HG03565 (cell line): Measurements from ENCODE around the gene TGFBRAP1.

Source experiments
- ATAC-seq: cut with Tn5 transposase; IDR thresholded peaks from one replicate; pipeline ENCODE4 v1.9.1; 2021; ENCODE audit warnings: mild to moderate bottlenecking, moderate library complexity; ENCODE audit not compliant: unreplicated experiment

The TGFBRAP1 gene

DNA sequence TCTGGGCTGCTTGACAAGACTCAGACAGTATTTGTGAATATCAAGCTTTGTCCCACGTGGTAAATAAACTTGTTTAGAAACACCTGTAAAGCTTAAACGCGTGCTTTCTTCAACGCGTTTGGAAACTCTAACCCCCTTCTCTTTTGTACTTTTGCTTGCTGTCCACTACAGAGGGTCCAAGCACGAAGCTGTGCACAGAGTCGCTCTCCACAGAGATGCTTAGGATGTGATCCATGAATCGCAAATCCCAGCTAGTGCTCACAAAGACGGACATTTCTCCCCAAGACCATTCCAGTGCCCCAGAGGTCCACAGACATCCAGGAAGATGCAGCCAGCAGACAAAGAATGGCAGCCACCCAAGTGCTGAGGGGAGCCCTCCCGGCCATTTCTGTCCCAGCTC, 88.1 kb downstream of the TGFBRAP1 start, which contains the start of gene GPR45:
Gene GPR45 (plus strand): TSS at position 301 of the 400 bp plus-strand sequence. CDS start 116 bp downstream, outside the sequence.
- ATAC-seq, result no peak

DNA sequence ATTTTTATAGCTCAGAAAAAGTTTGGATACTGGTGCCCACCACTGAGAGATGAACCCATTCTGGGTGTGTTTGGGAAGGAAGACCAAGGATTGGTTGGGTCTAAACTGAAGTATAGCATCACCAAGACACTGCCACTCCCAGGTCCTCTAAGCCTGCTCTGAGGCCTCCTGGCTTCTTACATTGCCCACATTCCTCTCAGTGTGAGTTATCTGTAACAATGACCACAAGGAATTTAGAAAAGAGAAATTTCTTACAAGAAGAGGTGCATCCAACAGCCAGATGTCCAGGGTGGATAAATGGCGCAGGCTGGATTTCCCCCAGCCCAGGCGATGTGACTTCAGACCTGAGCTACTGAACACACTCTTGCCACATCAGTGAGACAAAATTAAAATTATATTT, 89.6 kb downstream of the TGFBRAP1 start:
- no peak for ATAC-seq

DNA sequence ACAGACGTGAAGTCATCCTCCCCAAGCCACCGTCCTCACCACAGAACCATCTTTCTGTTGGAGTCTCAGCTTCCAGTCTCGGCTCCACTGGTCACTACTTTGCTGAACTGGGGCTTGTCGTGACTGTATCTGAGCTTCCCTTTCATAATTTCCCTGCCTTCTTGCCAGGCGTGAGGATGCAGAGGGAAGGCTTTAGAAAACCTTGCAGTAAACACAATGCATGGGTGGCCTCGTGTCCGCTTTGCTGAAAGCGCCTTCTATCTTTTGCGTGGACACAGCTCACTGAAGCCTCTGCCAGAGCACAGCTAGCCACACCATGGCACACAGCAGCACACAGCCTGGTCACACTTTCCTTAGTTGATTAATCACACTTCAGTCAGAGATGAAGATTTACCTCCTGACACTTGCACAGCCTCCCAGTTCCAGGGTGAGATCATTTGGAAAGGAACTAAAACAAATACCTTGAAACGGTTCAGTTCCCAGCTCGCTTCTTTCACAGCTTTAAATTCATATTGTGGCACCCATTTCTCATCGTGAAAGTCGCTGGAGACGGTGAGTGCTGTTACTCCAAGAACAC, 90.8 kb downstream of the TGFBRAP1 start:
- ATAC-seq, result no peak

DNA sequence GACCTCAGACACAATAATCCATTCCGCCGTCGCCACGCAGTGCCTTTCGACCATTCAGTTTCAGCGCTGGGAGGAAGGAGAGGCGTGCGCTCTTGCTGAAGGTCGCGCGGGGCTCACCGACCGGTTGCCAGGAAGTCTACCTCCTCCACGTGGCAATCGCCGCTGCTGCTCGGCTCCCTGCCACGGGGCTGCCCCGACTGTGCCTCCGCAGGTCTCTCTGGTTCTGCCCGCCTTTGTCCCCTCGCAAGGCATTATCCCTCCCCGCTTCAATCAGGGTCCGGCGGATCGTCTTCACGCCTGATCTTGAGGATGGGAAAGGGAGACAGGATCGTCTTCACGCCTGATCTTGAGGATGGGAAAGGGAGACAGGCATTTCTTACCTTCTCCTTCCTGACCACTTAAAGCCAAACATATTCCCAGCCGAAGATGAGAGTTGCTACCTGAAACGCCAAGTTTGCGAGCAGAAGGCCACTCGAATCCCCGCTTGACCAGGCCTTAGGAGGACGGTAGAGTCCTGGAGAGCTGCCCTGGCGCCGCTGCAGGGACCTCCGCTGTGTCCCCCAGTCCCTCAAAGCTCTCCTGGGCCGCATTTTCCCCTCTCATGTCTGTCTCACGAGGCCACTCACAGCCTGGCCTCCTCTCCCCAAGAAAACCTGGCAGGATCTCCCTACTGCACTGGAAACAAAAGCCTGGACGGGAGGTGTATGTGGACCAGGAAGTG, 92.3 kb downstream of the TGFBRAP1 start:
- ATAC-seq, result no peak

DNA sequence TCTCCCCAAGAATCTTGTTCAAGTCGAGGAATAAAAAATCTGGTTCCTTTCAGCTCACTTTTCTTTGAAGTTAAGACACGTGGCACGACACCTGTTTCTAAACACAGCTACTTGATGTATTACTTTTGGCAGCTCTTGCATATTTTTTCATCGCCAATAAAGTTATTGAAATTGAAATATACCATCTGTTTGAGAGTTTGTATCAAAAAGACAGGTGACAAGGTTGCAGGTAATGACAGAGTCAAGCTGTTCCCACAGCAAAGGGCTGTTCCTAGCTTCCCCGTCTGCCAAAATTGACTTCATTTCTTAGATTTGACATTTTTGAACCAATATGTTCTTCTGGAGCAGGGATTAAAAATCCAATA, 93.5 kb downstream of the TGFBRAP1 start:
- no peak for ATAC-seq

DNA sequence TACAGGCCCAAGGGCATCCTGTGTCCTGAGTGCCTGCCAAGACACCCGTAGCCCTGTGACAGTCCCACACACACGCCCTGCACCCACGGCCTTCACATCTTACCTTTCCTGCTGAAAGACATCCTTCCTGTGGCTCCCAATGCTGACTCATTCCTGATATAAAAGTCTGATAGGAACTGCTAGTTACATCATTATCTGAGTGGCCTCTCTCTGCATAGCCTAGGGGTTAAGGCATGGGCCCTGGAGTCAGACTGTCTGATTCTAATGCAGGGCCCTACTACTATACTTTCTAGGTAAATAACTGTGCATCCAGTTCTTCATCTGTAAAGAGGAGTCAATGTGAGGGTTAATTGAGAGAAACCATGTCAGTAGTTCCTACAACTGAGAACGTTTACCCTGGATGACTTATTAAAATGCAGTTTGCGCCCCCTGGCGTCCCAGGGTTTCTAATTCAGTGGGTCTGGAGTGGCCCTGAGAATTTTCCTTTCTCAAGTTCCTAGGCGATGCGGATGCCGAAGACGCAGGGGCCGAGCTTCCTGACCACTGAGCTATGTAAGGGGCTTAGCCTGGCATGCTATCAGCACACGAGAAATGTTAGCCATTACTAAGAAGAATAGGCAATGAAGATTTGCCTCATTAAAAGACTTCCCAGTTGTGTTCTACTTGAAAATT, 94.0 kb downstream of the TGFBRAP1 start:
- peak; percentile 65 for ATAC-seq

DNA sequence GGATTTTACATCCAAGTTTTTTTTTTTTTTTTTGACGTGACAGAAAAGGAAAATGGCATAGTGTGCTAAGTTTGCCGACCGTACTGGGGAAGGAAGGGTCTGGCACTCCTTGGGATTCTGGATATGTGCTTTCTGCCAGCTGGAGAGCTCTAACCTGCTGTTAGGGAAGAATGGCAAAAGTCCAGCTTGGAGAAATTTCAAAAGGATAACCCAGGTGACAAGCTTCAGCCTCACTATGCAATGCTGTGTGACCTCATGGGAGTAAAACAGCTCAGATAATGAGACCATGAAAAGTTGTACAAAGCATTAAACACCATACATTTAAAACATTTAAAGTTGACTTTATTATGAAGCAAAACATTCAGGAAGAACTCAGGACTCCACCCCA, 98.3 kb downstream of the TGFBRAP1 start:
- ATAC-seq, result no peak

DNA sequence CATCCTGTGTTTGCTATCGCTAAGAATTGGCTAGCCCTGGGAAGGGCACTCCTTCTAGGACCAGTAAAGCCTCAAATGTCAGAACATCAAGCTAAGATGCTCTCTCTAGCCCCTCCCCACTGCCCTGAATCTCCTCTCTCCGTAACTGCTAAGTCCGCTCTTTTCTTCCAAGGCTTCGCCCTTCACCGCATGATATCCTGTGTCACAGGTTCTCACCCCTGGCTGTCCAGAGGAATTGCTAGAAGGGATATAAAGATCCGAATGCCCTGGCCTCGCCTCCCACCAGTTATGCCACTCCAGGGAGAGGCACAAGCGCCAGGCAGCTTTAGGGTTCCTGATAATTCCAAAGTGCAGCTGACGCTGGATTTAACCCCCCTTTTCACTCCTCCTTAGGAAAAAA, 105.1 kb downstream of the TGFBRAP1 start:
- no peak for ATAC-seq

DNA sequence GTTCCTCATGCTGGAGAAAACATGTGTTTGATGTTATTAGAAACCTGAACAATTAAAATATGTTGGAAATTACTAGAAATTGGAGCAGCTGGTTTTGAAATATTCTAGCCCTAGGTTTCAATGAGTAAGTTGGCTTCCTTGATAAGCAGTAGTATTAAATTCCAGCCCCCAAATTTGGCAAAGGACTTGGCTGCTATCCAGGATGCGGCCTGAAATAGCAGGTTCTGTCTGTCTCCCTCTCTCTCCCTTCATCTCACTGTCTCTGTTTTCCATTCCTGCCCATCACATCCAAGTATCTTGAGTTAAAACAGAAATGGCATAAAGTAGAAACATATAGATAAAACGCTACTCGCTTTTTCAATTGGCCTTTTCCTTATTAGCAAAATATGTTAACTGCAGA, 108.9 kb downstream of the TGFBRAP1 start:
- ATAC-seq, result no peak

DNA sequence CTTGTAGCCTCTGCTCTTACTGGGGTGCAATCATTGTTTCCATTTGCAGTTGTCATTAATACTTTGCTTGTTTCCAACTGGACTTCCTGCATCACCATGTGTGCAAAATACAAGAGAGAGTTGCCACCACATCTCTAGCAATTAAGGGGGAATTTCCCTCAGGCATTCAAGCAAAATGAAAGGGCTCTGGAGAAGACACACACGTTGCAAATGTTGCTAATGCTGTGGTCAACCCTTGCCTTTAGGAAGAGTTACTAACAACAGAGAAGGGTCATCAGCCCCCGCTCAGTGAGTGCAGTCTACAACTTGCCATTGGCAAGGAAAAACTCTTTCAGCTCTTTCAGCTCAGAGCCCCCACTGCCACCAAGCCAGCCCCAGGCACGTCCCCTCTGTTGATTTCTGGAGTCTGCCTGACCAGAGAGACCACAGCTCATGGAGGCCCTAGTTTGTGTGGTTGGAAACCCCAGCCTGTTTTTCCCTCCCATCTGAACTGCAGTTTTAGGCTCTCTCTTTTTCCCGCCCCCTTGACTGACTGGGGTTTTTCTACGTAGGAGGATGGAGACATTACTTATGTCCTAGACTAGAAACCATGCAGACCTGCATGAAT, 113.8 kb downstream of the TGFBRAP1 start:
- ATAC-seq, result no peak
